CD14-positive monocyte (primary cell): ENCODE measurements around the gene CTU1. TPM values are rescaled to one million over a fixed set of nuclear protein-coding genes. Genes with fewer than 3 reads are reported as not detected.

Experiments
- DNase-seq, 3 donors: peaks; one replicate each; pipeline ENCODE4 v3.0.0-alpha.2; 2011 to 2022
- H2AFZ ChIP-seq: 2 replicates; pipeline ENCODE4 v1.6.0; 2012; ENCODE audit warnings: mild to moderate bottlenecking, low read depth, low read length, inconsistent platforms; ENCODE audit not compliant: insufficient read depth, poor library complexity, severe bottlenecking
- H3K27ac ChIP-seq, 2 donors: 1 replicate in 1 of 2; 2 replicates in 1 of 2; pipeline ENCODE4 v1.5.1; 2012 to 2013; ENCODE audit warnings: low read length in 2 of 2, control low read depth in 1 of 2, inconsistent platforms in 1 of 2, low read depth in 1 of 2, mild to moderate bottlenecking in 1 of 2
- H3K27me3 ChIP-seq, 2 donors: one replicate each; pipeline versions ENCODE4 v1.6.0 to v1.6.1; 2011 to 2013; ENCODE audit warnings: low read length in 2 of 2; ENCODE audit not compliant: control insufficient read depth in 2 of 2, insufficient read depth in 2 of 2
- H3K36me3 ChIP-seq, 2 donors: replicated peaks in 1 of 2; 1 replicate in 1 of 2; 2 replicates in 1 of 2; pipeline versions ENCODE4 v1.5.1 to v1.6.1; 2012 to 2013; ENCODE audit warnings: low read length in 2 of 2, control low read depth in 1 of 2, inconsistent platforms in 1 of 2, mild to moderate bottlenecking in 1 of 2; ENCODE audit not compliant: insufficient read depth in 2 of 2, control insufficient read depth in 1 of 2
- H3K4me1 ChIP-seq, 2 donors: 1 replicate in 1 of 2; 2 replicates in 1 of 2; pipeline versions ENCODE4 v1.5.1 to v1.6.1; 2012 to 2013; ENCODE audit warnings: low read length in 2 of 2, control low read depth in 1 of 2, inconsistent platforms in 1 of 2, mild to moderate bottlenecking in 1 of 2, moderate library complexity in 1 of 2; ENCODE audit not compliant: insufficient read depth in 2 of 2, control insufficient read depth in 1 of 2
- H3K4me2 ChIP-seq: replicated peaks from 2 replicates; pipeline ENCODE3; 2012; ENCODE audit warnings: low read length, moderate library complexity, mild to moderate bottlenecking; ENCODE audit not compliant: poor library complexity, severe bottlenecking; ENCODE audit errors: extremely low read depth
- H3K4me3 ChIP-seq, 3 experiments: fragments of 200-600 bp in 1 of 3; sonication (generic) in 1 of 3; replicated peaks in 1 of 3; 1 replicate in 2 of 3; 2 replicates in 1 of 3; pipeline ENCODE4 v1.5.1; 2011 to 2013; ENCODE audit warnings: low read length in 3 of 3, mild to moderate bottlenecking in 3 of 3, control low read depth in 2 of 3, low read depth in 2 of 3, inconsistent platforms in 1 of 3, moderate library complexity in 1 of 3
- H3K79me2 ChIP-seq: 2 replicates; pipeline ENCODE4 v1.6.0; 2012; ENCODE audit warnings: mild to moderate bottlenecking, control low read depth, inconsistent platforms, low read length, moderate library complexity; ENCODE audit not compliant: insufficient read depth
- H3K9ac ChIP-seq: 2 replicates; pipeline ENCODE4 v1.6.0; 2017; ENCODE audit warnings: low read length, mild to moderate bottlenecking; ENCODE audit not compliant: insufficient read depth, poor library complexity, severe bottlenecking
- H3K9me3 ChIP-seq, 2 donors: replicated peaks in 1 of 2; 1 replicate in 1 of 2; 2 replicates in 1 of 2; pipeline versions ENCODE4 v1.5.1 to v1.6.1; 2012 to 2013; ENCODE audit warnings: low read length in 2 of 2, control low read depth in 1 of 2; ENCODE audit not compliant: control insufficient read depth in 1 of 2, insufficient read depth in 1 of 2
- H4K20me1 ChIP-seq: 2 replicates; pipeline ENCODE4 v1.6.0; 2012; ENCODE audit warnings: mild to moderate bottlenecking, low read length, control low read depth, moderate library complexity; ENCODE audit not compliant: insufficient read depth
- H3K27ac Mint-ChIP-seq, 7 donors: one replicate each; pipeline ENCODE4 v1.8.0; 2020; ENCODE audit warnings: mild to moderate bottlenecking in 7 of 7, mixed read lengths in 7 of 7, moderate library complexity in 6 of 7, inconsistent platforms in 2 of 7
- H3K27me3 Mint-ChIP-seq, 3 donors: one replicate each; pipeline ENCODE4 v1.8.0; 2021 to 2022; ENCODE audit warnings: low read depth in 3 of 3, mild to moderate bottlenecking in 3 of 3, mixed read lengths in 3 of 3, moderate library complexity in 3 of 3, inconsistent platforms in 1 of 3
- H3K36me3 Mint-ChIP-seq, 2 donors: one replicate each; pipeline ENCODE4 v1.8.0; 2020; ENCODE audit warnings: mixed read lengths in 2 of 2, inconsistent platforms in 1 of 2, mild to moderate bottlenecking in 1 of 2
- H3K4me1 Mint-ChIP-seq: one replicate; pipeline ENCODE4 v1.8.0; 2020; ENCODE audit warnings: mild to moderate bottlenecking, mixed read lengths
- H3K4me3 Mint-ChIP-seq, 2 donors: one replicate each; pipeline ENCODE4 v1.8.0; 2020; ENCODE audit warnings: mild to moderate bottlenecking in 2 of 2, mixed read lengths in 2 of 2, moderate library complexity in 1 of 2
- H3K9me3 Mint-ChIP-seq, 7 donors: one replicate each; pipeline ENCODE4 v1.8.0; 2020 to 2022; ENCODE audit warnings: mixed read lengths in 7 of 7, mild to moderate bottlenecking in 6 of 7, moderate library complexity in 6 of 7, inconsistent platforms in 2 of 7
- CTCF ChIP-seq: fragments of 200-600 bp; IDR thresholded peaks from one replicate; pipeline ENCODE4 v1.8.0; 2022; ENCODE audit warnings: antibody characterized with exemption, mild to moderate bottlenecking
- WGBS: methylation state at CpG from one replicate; pipeline ENCODE4 v1.1.5; 2013; ENCODE audit warnings: missing lambda C conversion rate; ENCODE audit not compliant: insufficient coverage; 5-methylcytosine and 5-hydroxymethylcytosine counted together
- intact Hi-C, 2 donors: fragments of 100-400 bp; cut with micrococcal nuclease; formaldehyde crosslinking; loops; one replicate each; pipeline versions ENCODE4 v1.15.0 to v1.15.1; 2023
- polyA plus RNA-seq, 3 donors: library from polyadenylated mRNA; depleted of rRNA in 1 of 3; unstranded in 2 of 3; stranded (reverse) in 1 of 3; fragments of 300-500 nt in 2 of 3; fragments of >200 nt in 1 of 3; fragmentation: Illumina TruSeq in 2 of 3; gene quantifications; 1 replicate in 2 of 3; 2 replicates in 1 of 3; pipeline ENCODE4 v1.2.3, GENCODE V29; 2012 to 2021

The CTU1 gene
- polyA plus RNA-seq, 3 donors, result 0.75 to 3.0 (median 2.9) TPM

GRCh38 chr19:51136851-51137551 is 28.8 kb upstream of the CTU1 start:
- Mint-ChIP-seq H3K36me3 (peaks cover 39 to 67% of the 10 kb centered on the region in 2 donors), H3K9me3 (no peaks in the 10 kb centered on the region), H3K27ac (peak overlapping the region; percentile 98 to 100 (median 100)), H3K4me3 (peak overlapping the region; percentile 60 to 86), H3K27me3 (no peaks in the 10 kb centered on the region), H3K4me1 (peaks cover 89% of the 10 kb centered on the region)
- H3K9ac ChIP-seq, result peak overlapping the region; percentile 72
- peak overlapping the region; percentile 1 to 72 (median 11) for H3K4me3 ChIP-seq
- H4K20me1 ChIP-seq, result peaks cover 3% of the 10 kb centered on the region
- WGBS, result 1% methylated on average over 11 of the region's 12 CpGs
- peaks cover 0 to 7% of the 10 kb centered on the region in 2 donors for H3K36me3 ChIP-seq
- no peaks in the 10 kb centered on the region for H3K9me3 ChIP-seq
- TF ChIP-seq CTCF, result no peak
- peaks cover 61% of the 10 kb centered on the region for H3K79me2 ChIP-seq
- peak overlapping the region; percentile 38 for H2AFZ ChIP-seq
- peak overlapping the region; percentile 76 for H3K4me2 ChIP-seq
- no peaks in the 10 kb centered on the region for H3K27me3 ChIP-seq
- peak overlapping the region; percentile 98 to 99 for H3K27ac ChIP-seq
- intact Hi-C loops, result loop anchor here in 1 of 2 donors (1.0 to 2.0 kb wide), 2 partner anchors 9 to 14 kb away; no protein-coding TSS in a partner anchor
- DNase-seq, result peak; percentile 87 to 90 (median 88)
- peaks cover 95 to 96% of the 10 kb centered on the region in 2 donors for H3K4me1 ChIP-seq

- intact Hi-C loops, result loop anchor here in 1 of 2 donors (2.0 kb wide), 1 partner anchor 13 kb away; no protein-coding TSS in a partner anchor
- Histone ChIP-seq H3K27ac (peak overlapping the region; percentile 98 to 99), H3K9me3 (no peaks in the 10 kb centered on the region), H3K27me3 (no peaks in the 10 kb centered on the region), H3K9ac (peak overlapping the region; percentile 72), H4K20me1 (peaks cover 3% of the 10 kb centered on the region), H3K4me1 (peaks cover 93 to 96% of the 10 kb centered on the region in 2 donors), H3K4me2 (peak overlapping the region; percentile 76), H2AFZ (no peak overlapping the region), H3K4me3 (peak overlapping the region in 1 of 3 experiments; percentile 72), H3K79me2 (peaks cover 53% of the 10 kb centered on the region), H3K36me3 (peaks cover 0 to 7% of the 10 kb centered on the region in 2 donors)
- TF ChIP-seq CTCF, result no peak
- DNase-seq, result peak in 1 of 3 donors; percentile 40
- H3K27ac Mint-ChIP-seq, result peak overlapping the region; percentile 98 to 100 (median 100)
- peak overlapping the region; percentile 60 to 86 for H3K4me3 Mint-ChIP-seq
- WGBS, result 52% methylated on average over 2 of the region's 8 CpGs
- H3K4me1 Mint-ChIP-seq, result peaks cover 87% of the 10 kb centered on the region
- H3K27me3 Mint-ChIP-seq, result no peaks in the 10 kb centered on the region
- peaks cover 37 to 60% of the 10 kb centered on the region in 2 donors for H3K36me3 Mint-ChIP-seq
- H3K9me3 Mint-ChIP-seq, result no peaks in the 10 kb centered on the region
Measured at GRCh38 chr19:51135986-51136762, 28.0 kb upstream of the CTU1 start.
